Measurements from ENCODE around the gene ZNF543. TPM values are rescaled to one million over a fixed set of nuclear protein-coding genes. Genes with fewer than 3 reads are reported as not detected.

Gene ZNF543
- total and polyA plus RNA-seq, 9 of the 15 experiments (the other 6 are each of a cell fraction or from before 2014, with no cell fraction given) = 0.14 to 5.5 (median 2.4) TPM

GRCh38 chr19:57280165-57280961, 39.9 kb upstream of the ZNF543 start, which contains the start of gene ZNF460 (continued):
- TF ChIP-seq C11orf30 (IDR thresholded peaks at IDR 0.05; ENCODE audit: low read depth) (peak; percentile 91), ZNF699 (CRISPR knock-in tag; IDR thresholded peaks at IDR 0.05; ENCODE audit: insufficient replicate concordance) (no peak), MTA1 (IDR thresholded peaks at IDR 0.05; ENCODE audit: borderline replicate concordance) (peak; percentile 96), TCF7L2 (IDR thresholded peaks at IDR 0.05; ENCODE audit: low read depth, low read length) (no peak), ELF1 (tag; IDR thresholded peaks at IDR 0.05) (no peak; the same call in 1 of the 2 replicates), ELF4 (CRISPR knock-in tag; IDR thresholded peaks at IDR 0.05) (no peak), CEBPG (CRISPR knock-in tag; IDR thresholded peaks at IDR 0.05) (no peak), CEBPG (tag; conservative IDR thresholded peaks at IDR 0.05 in 1 of 2, IDR thresholded peaks at IDR 0.05 in 1 of 2) (no peak), NFATC3 (IDR thresholded peaks at IDR 0.05) (no peak), RBM15 (IDR thresholded peaks at IDR 0.05; ENCODE audit: insufficient read depth, low read length) (no peak), RBM25 (IDR thresholded peaks at IDR 0.05; ENCODE audit: low read depth, low read length, severe bottlenecking) (no peak), ZNF830 (CRISPR knock-in tag; IDR thresholded peaks at IDR 0.05) (no peak), NFRKB (IDR thresholded peaks at IDR 0.05; ENCODE audit: low read depth) (no peak), CUX1 (CRISPR knock-in tag; IDR thresholded peaks at IDR 0.05) (no peak), HDAC8 (tag; IDR thresholded peaks at IDR 0.05) (no peak), ZNF740 (CRISPR knock-in tag; IDR thresholded peaks at IDR 0.05) (no peak), ZNF740 (tag; IDR thresholded peaks at IDR 0.05) (no peak)
